Thoracic aorta (tissue), 2 donors: ENCODE measurements around the gene ANGEL1. TPM values are rescaled to one million over a fixed set of nuclear protein-coding genes. Genes with fewer than 3 reads are reported as not detected.

Experiments
- ATAC-seq: fragments of 150-250 bp; one replicate; pipeline ENCODE4 v1.8.0; 2017; ENCODE audit warnings: low read depth; ENCODE audit not compliant: insufficient number of reproducible peaks, low FRiP score
- DNase-seq: peaks from one replicate; pipeline ENCODE4 v3.0.0-alpha.2; 2020; ENCODE audit warnings: low spot score
- H3K27ac ChIP-seq, 2 donors: fragments of 200-600 bp; sonication (generic); 1 replicate in 1 of 2; 2 replicates in 1 of 2; pipeline ENCODE4 v1.5.1; 2016; ENCODE audit warnings: mild to moderate bottlenecking in 2 of 2, moderate library complexity in 2 of 2
- H3K27me3 ChIP-seq: fragments of 200-600 bp; sonication (generic); replicated peaks from 2 replicates; pipeline ENCODE4 v1.6.0; 2016; ENCODE audit warnings: mild to moderate bottlenecking; ENCODE audit not compliant: insufficient read depth
- H3K36me3 ChIP-seq: fragments of 200-600 bp; sonication (generic); one replicate; pipeline ENCODE4 v1.5.1; 2016
- H3K4me1 ChIP-seq, 2 donors: fragments of 200-600 bp; sonication (generic); 1 replicate in 1 of 2; 2 replicates in 1 of 2; pipeline versions ENCODE4 v1.5.1 to v1.6.0; 2016; ENCODE audit warnings: low read depth in 2 of 2, mild to moderate bottlenecking in 1 of 2; ENCODE audit not compliant: control insufficient read depth in 1 of 2
- H3K4me3 ChIP-seq: fragments of 200-600 bp; sonication (generic); 2 replicates; pipeline ENCODE4 v1.5.1; 2016; ENCODE audit warnings: mild to moderate bottlenecking
- H3K9me3 ChIP-seq: fragments of 200-600 bp; sonication (generic); 2 replicates; pipeline ENCODE4 v1.5.1; 2016
- total RNA-seq, 2 donors: library from RNA; depleted of rRNA; stranded (reverse); fragments of >200 nt; gene quantifications; one replicate each; pipeline versions ENCODE4 v1.1.0 to v1.2.3, GENCODE V29; 2016
- TF ChIP-seq, protein P1 (sequence below): fragments of 200-600 bp; sonication (generic); IDR thresholded peaks from one replicate; pipeline ENCODE4 v1.5.1; 2019; ENCODE audit warnings: antibody characterized with exemption

The ANGEL1 gene
- total RNA-seq, 2 donors from 2014 or later = 19.5 to 24.5 TPM

GRCh38 chr14:76848879-76849278, 36.2 kb upstream of the ANGEL1 start:
- Histone ChIP-seq H3K36me3 (no peaks in the 10 kb centered on the region), H3K27ac (no peak overlapping the region), H3K4me1 (peaks cover 0 to 5% of the 10 kb centered on the region in 2 donors), H3K4me3 (no peak overlapping the region), H3K9me3 (no peaks in the 10 kb centered on the region), H3K27me3 (no peaks in the 10 kb centered on the region)
- TF ChIP-seq, protein P1, sequence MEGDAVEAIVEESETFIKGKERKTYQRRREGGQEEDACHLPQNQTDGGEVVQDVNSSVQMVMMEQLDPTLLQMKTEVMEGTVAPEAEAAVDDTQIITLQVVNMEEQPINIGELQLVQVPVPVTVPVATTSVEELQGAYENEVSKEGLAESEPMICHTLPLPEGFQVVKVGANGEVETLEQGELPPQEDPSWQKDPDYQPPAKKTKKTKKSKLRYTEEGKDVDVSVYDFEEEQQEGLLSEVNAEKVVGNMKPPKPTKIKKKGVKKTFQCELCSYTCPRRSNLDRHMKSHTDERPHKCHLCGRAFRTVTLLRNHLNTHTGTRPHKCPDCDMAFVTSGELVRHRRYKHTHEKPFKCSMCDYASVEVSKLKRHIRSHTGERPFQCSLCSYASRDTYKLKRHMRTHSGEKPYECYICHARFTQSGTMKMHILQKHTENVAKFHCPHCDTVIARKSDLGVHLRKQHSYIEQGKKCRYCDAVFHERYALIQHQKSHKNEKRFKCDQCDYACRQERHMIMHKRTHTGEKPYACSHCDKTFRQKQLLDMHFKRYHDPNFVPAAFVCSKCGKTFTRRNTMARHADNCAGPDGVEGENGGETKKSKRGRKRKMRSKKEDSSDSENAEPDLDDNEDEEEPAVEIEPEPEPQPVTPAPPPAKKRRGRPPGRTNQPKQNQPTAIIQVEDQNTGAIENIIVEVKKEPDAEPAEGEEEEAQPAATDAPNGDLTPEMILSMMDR = no peak
- DNase-seq = no peak
- no peak for ATAC-seq

DNA sequence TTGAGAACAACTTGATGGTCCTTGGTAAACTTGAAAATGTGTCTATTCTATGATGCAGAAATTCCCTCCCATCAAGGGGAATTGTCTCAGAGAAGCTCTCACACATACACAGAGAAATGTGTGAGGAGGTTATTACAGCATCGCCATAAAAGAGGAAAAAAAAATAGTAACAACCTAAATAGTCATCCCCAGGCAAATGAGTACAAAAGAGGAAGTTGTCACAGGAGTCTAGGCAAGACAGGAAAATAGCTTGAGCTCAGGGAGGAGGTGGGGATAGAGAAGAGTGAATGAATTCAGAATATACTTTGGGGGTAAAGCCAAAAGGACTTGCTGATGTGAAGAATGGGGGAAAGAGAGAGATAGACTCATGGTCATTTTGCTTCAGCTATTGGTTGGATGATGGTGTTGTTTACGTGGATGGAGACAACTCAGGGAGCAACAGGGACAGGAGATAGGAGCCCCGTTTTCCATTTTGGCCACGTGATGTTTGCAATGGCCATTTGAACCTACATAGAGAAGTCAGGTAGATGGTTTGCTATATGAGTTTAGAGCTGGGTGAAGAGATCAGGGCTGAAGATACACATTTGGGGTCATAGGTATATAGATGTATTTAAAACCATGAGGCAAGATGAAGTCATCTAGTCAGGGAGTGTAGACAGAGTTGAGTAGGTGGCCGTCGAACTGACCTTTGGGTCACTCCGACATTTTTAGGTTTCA, 33.8 kb upstream of the ANGEL1 start:
- no peaks in the 10 kb centered on the region for H3K36me3 ChIP-seq
- ATAC-seq (no peak), DNase-seq (no peak)
- no peak overlapping the region for H3K4me3 ChIP-seq
- no peak overlapping the region for H3K27ac ChIP-seq
- no peaks in the 10 kb centered on the region for H3K9me3 ChIP-seq
- H3K4me1 ChIP-seq = peaks cover 0 to 5% of the 10 kb centered on the region in 2 donors
- TF ChIP-seq, protein P1 = no peak
- no peaks in the 10 kb centered on the region for H3K27me3 ChIP-seq

GRCh38 chr14:76844223-76844622, 31.5 kb upstream of the ANGEL1 start:
- DNase-seq (no peak), ATAC-seq (peak; percentile 67)
- Histone ChIP-seq H3K9me3 (no peaks in the 10 kb centered on the region), H3K27me3 (no peaks in the 10 kb centered on the region), H3K27ac (no peak overlapping the region), H3K4me3 (no peak overlapping the region), H3K4me1 (peaks cover 0 to 5% of the 10 kb centered on the region in 2 donors), H3K36me3 (no peaks in the 10 kb centered on the region)
- TF ChIP-seq, protein P1 = peak; percentile 20

GRCh38 chr14:76842414-76842813, 29.7 kb upstream of the ANGEL1 start:
- no peak for DNase-seq
- no peaks in the 10 kb centered on the region for H3K27me3 ChIP-seq
- TF ChIP-seq, protein P1 = no peak
- H3K4me1 ChIP-seq = peaks cover 0 to 5% of the 10 kb centered on the region in 2 donors
- no peak overlapping the region for H3K4me3 ChIP-seq
- no peaks in the 10 kb centered on the region for H3K36me3 ChIP-seq
- H3K27ac ChIP-seq = no peak overlapping the region
- ATAC-seq = no peak
- no peaks in the 10 kb centered on the region for H3K9me3 ChIP-seq

- H3K4me1 ChIP-seq = no peaks in the 10 kb centered on the region
- DNase-seq (no peak), ATAC-seq (no peak)
- TF ChIP-seq, protein P1 = no peak
- H3K27ac ChIP-seq = no peak overlapping the region
- H3K9me3 ChIP-seq = no peaks in the 10 kb centered on the region
- no peak overlapping the region for H3K4me3 ChIP-seq
- H3K36me3 ChIP-seq = no peaks in the 10 kb centered on the region
- H3K27me3 ChIP-seq = no peaks in the 10 kb centered on the region
These were observed 24.8 kb upstream of the ANGEL1 start for GRCh38 chr14:76837524-76837923.
